MV-4-11 (cell line): Measurements from ENCODE around the gene TCTN1.
A peak's percentile ranks its signal among the peaks of the same experiment; 100 is the strongest.
"Not testable (repeated sequence)": the region's sequence is repeated elsewhere in the genome, so short reads cannot be mapped to it uniquely, and the experiment has no call there.

Experiments used
- DNase-seq: peaks from one replicate; lab custom pipeline; 2025; lab: John Stamatoyannopoulos, UW

TCTN1 gene

DNA sequence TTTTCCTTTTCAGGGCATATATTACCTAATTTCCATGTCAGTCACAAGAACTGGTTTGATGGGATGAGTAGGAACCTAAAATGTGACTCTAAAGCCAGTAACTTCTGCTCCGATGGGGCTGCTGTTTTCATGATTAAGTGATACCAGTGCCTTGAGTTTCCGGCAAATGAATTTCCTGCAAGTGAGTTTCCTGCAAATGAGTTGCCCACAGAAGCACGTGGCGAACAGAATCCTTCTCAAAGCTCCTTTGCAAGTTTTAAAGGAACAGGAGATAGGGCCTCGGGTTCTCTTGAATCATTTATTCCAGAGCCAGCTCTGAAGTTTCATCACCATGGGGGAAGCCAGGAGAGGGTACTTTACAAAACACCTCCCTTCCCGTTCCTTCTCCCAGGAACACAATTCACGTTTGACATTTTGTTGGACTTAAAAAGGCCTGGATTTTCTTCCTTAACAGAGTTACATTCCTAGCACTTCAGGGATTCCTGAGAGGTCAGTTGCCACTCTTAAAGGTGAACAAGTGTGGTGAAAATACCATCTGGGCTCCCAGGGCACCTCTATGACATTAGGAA is 28.6 kb upstream of the TCTN1 start:
- DNase-seq = peak; percentile 17

DNA sequence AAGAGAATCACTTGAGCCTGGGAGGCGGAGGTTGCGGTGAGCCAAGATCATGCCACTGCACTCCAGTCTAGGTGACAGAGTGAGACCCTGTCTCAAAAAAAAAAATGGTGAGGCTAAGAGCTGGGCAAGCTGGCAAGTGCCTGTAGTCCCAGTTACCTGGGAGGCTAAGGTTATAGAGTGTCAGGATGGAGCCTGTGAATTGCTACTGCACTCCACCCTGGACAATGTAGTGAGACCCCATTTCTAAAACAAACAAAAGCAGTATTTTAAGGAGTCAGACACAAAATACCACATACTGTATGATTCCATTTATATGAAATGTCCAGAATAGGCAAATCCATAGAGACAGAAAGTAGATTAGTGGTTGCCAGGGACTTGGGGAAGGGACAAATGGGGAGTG is 26.8 kb upstream of the TCTN1 start:
- DNase-seq = not testable (repeated sequence)

DNA sequence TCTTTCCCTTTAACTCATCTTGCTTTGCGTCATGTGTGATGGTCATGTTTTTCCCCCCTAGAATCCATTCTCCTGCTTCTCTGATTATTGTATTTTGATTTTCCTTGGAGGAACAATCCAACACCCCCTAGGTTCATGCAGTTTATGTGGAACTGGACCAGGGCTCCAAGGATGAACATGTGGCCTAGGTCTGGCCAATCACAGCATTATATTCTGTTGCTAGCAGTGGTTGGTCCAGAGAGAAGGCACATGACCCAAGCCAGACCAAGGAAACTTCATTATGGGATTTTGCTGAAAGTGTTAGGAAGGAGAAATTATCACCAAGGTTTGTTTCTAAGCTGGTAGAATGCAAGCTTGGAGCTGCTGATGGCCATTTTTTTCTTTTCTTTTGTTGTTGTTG is 23.9 kb upstream of the TCTN1 start:
- no peak for DNase-seq

DNA sequence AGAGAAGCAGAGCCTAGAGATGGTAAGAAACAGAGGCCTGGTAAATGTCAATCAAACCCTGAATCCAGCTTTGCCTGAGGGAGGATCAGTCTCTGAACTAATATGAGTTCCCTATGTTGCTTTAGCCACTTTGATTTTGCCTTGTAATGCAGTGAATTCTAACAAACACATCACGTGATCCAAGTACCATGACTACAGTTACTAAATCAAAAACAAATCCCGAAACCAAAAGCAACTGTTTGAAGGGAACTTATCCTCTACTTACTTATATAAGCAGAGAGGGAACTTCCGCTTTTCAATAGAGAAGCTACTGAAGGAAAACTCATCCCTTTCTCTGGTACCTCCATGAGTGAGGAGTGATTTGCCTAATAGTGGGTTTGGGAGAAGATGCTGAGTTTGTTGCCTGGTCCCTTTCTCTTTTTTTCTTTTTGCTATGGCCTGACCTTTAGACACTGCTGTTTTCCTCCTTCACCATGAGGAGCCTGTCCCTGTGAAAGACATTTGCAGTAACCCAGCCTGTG is 23.1 kb upstream of the TCTN1 start:
- peak; percentile 99 for DNase-seq

DNA sequence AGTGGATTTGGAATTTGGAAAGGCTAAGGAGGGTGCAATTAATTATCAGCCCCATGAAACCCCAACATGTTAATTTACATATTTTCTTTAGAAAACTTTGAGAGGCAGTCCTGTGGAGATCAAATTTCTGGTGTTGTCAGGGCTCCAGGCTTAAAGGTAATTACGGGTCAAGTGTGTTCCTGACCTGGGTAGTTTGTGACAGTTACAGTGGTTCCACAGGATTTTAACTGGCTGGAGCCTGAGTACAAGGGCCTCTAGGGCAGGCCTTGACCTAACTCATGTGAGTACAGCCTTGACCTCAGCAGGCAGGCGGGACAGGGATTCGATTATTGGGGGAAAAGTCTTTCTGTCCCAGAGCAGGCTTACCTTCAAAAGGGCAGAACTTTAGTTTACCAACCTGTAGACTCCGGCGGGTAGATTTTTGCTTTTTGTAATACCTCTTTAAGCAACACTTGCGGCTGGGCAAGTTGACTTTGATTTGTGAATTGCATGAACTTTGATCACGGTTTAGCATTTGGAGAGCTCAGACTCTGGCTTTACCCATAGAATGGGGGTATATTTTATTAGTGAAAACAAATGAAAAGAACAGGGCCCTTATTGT is 22.4 kb upstream of the TCTN1 start:
- DNase-seq = no peak

DNA sequence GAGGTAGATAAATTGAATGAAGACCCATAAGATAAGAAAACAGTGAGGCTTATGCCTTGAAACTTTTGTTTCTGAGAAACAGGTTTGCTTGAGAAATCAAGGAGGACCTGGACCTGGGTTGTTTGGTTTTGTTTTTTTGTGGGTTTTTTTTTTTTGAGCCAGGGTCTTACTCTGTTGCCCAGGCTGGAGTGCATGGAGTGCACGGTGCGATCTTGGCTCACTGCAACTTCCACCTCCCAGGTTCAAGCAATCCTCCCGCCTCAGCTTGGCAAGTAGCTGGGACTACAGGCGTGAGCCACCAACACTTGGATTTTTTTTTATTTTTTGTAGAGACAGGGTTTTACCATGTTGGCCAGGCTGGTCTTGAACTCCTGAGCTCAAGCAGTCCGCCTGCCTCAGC is 21.9 kb upstream of the TCTN1 start:
- no peak for DNase-seq

DNA sequence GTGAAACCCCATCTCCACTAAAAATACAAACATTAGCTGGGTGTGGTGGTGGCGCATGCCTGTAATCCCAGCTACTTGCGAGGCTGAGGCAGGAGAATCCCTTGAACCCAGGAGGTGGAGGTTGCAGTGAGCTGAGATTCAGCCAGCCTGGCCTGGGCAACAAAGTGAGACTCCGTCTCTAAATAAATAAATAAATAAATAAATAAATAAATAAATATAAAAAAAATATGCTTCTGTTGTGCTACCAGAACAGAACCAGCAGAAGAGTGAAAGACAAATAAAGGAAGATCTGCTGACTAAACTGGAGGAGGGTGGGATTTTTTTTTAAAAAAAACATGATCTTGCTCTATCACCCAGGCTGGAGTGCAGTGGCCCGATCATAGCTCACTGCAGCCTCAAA is 21.0 kb upstream of the TCTN1 start:
- not testable (repeated sequence) for DNase-seq

DNA sequence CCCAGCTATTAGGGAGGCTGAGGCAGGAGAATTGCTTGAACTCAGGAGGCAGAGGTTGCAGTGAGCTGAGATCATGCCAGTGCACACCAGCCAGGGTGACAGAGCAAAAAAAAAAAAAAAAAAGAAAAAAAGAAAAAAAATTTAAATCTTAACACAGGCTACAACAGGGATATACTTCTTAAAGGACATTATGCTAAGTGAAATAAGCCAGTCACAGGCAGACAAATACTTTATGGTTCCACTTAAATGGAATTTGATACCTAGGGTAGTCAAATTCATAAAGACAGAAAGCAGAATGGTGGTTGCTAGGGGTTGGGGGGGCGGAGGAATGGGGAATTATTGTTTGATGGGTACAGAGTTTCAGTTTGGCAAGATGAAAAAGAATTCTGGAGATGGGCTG is 16.0 kb upstream of the TCTN1 start:
- no peak for DNase-seq

DNA sequence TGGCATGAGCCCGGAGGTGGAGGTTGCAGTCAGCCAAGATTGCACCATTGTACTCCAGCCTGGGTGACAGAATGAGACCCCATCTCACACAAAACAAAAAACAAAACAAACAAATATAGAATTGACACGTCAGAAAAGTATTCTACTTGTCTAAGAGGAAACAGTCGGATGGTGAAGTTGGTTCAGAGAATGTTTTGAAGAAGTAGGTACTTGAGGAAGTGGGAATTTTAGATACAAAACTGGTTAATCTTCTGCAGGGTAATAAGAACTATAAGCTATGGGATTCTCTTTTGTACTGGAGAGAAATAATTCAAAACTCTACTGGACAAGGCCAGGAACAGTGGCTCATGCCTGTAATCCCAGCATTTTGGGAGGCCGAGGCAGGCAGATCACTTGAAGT is 14.6 kb upstream of the TCTN1 start:
- DNase-seq = peak; percentile 76

DNA sequence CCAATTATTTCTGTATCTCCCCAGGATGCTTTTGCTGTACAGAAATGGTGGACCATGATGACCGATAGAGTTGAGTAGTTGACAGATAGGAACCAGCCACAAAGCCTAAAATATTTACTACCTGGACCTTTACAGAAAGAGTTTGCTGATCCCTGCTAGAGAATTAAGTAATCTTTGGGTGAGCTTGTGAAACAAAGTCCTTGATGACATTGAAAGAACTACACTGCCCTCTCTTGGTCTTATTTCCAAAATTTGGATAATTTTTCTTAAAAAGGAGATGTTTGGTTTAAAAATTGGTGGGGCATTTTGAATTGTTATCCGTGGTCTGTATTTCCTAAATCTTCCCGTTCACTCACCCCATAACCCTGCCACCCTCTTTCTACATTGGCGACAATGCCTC is 13.7 kb upstream of the TCTN1 start:
- peak; percentile 73 for DNase-seq

DNA sequence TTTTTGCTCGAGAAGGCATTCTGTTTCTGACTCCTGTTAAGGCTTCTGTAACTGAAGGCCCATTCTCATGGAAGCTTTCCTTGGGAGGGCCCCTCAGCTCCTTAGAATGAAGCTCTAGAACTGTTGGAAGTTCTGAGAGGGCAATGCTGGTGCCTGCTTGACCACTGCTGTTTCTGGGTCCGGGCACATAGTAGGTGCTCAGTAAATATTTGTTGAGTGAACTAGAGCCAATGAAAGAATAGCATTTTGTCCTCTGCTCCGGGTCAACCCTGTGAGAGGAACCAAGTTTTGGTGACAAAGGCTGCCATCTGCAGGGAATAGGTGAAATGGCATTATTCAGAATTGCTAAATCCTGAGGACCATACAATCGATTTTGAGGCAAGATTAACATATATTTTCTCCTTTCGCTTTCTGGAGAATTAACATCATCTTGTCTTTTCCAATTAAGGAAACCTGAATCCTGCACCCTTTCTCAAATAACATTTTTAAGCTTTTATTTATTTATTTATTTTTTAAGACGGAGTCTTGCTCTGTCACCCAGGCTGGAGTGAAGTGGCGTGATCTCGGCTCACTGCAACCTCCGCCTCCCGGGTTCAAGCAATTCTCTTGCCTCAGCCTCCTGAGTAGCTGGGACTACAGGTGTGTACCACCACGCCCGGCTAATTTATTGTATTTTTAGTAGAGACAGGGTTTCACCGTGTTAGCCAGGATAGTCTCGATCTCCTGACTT is 11.7 kb upstream of the TCTN1 start:
- peak; percentile 67 for DNase-seq

DNA sequence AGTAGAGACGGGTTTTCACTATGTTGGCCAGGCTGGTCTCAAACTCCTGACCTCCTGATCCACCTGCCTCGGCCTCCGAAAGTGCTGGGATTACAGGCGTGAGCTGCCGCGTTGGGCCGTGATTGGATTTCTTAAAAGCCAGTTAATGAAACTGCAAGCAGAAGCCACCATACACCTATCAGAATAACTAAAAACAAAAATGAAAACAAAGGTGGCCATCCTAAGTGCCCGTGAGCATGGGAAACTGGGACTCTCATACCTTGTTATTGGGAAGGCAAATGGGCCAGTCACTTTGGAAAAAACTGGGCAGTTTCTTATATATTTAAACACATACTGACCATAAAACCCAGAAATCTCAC is 7.7 kb upstream of the TCTN1 start:
- DNase-seq = no peak

DNA sequence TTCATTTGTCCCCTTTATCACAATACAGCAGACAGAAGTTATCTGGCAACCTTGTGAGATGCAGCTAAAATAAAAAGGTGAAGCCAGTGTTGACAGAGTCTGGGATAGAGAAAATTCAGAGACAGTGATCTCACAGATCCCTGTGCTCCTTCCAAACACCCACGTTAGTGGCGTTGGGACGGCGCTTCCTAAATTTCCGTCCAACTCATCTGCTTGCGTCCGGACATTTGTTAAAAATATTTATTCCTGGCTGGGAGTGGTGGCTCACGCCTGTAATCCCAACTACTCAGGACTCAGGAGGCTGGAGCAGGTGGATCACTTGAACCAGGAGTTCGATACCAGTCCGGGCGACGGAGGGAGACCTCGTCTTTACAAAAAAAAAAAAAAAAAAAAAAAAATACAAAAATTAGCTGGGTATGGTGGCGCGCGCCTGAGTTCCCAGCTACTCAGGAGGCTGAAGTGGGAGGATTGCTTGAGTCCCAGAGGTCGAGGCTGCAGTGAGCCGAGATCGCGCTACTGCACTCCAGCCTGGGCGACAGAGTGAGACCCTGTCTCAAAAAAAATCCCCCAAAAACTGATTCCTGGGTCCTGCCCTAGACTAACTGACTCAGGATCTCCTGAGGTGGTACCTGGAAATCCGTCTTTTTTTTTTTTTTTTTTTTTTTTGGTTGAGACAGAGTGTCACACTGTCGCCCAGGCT is 708 bp upstream of the TCTN1 start:
- DNase-seq = no peak

DNA sequence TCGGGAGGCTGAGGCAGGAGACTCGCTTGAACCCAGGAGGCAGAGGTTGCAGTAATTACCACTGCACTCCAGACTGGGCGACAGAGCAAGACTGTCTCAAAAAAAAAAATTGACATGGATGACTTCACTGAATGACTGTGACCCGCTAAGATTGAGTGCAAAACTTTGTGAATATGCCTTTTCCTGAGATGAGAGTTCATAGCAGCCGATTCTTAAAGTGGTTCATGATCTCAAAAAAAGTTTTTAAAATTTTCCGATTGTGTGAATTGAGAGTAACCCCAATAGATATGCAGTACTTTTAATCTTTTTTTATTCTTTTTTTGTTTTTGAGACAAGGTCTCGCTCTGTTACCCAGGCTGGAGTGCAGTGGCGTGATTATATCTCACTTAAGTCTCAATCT is 1.2 kb downstream of the TCTN1 start:
- no peak for DNase-seq

DNA sequence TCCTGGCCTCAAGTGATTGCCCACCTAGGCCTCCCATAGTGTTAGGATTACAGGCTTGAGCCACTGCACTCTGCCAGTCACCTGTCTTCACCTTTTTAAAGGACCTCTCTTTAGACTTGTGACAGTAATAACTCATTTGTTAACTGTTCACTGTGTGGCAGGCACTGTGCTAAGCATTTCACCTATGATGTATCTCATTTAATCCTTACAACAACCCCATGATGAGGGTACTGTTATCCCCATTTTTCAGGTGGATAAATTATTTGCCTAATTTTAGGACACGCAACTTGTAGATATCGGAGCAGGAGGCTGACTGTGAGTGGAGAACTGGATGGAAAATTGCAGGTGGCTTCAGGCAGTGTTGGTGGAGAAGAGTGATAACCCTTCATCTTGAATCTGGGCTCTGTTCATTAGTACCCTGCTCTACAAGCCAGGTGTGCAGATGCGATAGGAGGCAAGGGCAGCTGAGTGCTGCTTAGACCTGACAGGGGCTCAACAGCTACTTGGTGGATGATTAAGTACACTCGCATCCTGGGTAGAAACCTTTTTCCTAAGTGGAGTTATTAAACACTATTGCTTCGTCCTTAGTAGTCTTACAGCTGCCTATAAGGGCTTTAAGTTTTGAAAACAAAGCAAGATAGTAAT is 2.7 kb downstream of the TCTN1 start:
- DNase-seq = no peak

DNA sequence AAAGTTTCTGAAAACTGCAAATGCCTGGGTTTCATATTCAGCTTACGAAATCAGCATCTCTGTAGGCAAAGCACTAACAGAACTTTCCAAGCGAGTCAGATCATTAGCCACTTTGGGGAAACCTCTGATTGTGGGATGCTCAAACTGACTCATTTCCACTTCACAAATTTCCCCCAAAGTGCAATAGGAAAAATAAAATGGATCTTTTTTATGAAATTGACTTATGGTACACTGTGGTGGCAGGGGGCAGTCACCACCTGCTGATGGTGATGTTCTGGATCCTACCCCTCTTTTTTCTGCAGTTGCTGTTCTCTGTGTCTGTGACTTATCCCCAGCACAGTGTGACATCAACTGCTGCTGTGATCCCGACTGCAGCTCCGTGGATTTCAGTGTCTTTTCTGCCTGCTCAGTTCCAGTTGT is 5.6 kb downstream of the TCTN1 start:
- peak; percentile 16 for DNase-seq

DNA sequence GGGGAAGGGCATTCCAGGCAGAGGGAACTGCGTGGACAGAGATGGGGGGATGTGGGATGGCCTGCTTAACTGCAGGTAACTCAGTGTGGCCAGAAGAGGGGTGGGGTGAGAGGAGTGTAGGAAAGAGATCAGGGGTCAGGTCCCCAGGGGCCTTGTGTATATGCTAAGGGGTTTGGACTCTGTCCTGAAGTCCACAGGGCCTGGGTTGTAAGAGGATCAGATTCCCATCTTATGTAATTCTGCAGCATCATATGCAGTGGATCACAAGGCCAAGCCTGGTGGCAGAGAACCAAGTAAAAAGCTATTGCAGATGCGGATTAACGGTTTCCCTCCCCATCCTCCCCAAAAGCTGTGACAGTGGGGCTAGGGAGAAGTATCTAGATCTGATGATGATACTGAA is 8.7 kb downstream of the TCTN1 start:
- DNase-seq = no peak

DNA sequence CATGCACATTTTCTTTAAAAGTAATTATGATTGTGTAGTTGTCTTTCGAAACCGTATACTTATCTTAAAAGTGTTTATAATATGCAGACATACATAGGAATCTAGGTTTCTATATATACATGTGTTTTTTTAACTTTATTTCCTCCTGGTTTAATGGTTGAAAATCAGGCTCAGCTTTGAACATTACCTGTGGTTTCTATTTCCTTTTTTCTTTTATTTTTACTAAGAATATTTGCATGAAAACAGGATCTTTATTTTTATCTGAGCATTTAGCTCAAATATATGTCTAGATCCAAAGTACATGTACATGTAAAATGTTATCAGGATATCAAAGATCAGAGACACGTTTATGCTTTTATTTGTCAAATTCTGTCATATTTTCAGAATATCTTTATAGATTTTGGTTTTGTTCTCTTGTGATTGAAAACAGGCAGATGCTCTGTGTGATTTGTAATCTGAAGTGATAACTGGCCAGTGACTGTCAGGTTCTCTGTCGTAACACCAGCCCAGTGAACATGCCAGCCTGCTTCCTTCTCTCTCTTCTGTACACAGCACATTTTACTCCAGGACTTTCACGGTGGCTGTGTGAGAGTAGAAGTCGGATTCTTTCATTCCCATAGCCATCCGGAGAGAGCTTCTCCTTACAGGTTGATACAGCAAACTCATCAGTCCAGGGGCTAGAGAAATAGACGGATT is 13.7 kb downstream of the TCTN1 start:
- peak; percentile 26 for DNase-seq

DNA sequence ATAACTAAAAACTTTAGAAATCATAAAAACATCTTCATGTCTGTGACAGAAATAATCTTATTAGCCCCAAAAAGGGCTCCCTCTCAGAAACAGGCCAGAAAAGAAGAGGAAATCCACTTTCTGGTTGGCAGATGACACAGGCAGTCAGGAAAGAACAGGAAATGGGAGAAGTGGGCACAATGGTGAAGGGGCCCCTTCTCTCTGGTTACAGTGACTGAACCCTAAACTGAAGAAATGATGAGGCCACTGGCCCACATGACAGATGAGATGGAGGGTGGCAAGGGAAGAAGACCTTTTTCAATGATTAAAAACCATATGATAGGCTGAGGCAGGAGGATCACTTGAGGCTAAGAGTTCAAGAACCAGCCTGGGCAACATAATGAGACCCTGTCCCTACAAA is 21.1 kb downstream of the TCTN1 start:
- peak; percentile 23 for DNase-seq

DNA sequence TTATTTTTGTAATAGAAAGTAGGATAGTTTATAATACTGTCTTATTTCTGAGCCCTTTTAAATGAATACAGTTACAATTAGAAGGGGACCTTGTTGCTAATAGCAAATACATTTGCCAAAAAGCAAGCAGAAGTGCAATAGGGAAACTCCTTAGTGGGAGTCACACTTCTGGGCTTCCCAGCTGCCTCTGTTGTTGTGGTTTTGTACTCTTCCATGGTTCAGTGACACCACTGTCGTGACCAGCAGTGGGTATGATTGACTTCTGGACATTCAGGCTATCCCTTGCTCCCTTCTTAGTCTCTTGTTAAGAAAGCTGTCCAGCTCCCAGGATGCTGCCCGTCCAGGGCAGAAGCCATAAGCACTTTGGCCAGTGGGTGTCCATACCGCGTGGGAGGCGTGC is 22.6 kb downstream of the TCTN1 start:
- peak; percentile 69 for DNase-seq

DNA sequence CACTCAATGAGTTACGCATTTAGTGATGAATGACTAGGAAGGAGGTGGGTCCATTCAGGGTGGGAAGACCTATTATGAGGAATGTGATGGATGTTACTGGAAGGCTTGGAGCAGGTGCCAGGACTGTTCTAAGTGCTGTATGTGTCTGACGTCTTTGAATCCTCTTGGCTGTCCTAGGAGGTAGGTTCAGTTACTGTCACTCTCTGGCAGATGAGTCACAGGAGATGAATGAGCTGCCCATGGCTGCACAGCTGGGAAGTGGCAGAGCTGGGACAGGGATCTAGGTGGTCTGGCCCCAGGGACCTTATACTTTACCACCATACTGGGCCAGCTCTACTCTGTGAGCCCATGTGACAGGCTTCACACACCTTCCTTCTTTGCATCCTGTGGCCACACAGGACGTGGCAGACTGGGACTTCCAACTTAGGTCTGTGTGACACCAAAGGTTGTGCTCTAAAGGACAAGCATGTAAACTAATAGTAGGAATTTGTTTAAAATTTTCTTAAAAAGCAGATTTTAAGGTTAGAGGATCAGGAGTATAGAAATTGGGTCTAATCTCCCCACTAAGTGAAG is 24.0 kb downstream of the TCTN1 start:
- DNase-seq = peak; percentile 42
